HL-60 (cell line): ENCODE measurements around the gene GRK7.
A peak's percentile ranks its signal among the peaks of the same experiment; 100 is the strongest.

Experiments used
- DNase-seq, 2 experiments: peaks; one replicate each; pipeline ENCODE4 v3.0.0-alpha.2; 2010 to 2020; ENCODE audit warnings: low read depth in 1 of 2, low spot score in 1 of 2
- H3K27ac ChIP-seq: fragments of 250-450 bp; sonication (Bioruptor Pico); replicated peaks from 2 replicates; pipeline ENCODE4 v1.5.1; 2020; ENCODE audit warnings: mild to moderate bottlenecking, moderate library complexity
- H3K27me3 ChIP-seq: fragments of 250-450 bp; sonication (Bioruptor Pico); 2 replicates; pipeline ENCODE4 v1.5.1; 2021; ENCODE audit warnings: mild to moderate bottlenecking, moderate library complexity; ENCODE audit not compliant: insufficient read depth, poor library complexity, severe bottlenecking
- H3K4me3 ChIP-seq: replicated peaks from 2 replicates; pipeline ENCODE4 v1.5.1; 2011; ENCODE audit warnings: mild to moderate bottlenecking, control low read depth, low read length; ENCODE audit not compliant: insufficient read depth
- GABPA ChIP-seq: IDR thresholded peaks from 2 replicates; pipeline ENCODE4 v1.6.1; 2012; ENCODE audit warnings: low read depth
- POLR2AphosphoS5 ChIP-seq: IDR thresholded peaks from 2 replicates; pipeline ENCODE4 v1.6.1; 2012; ENCODE audit warnings: low read depth
- SPI1 ChIP-seq: IDR thresholded peaks from 2 replicates; pipeline ENCODE4 v1.6.1; 2012; ENCODE audit warnings: low read depth, mild to moderate bottlenecking, borderline replicate concordance
- TF ChIP-seq, protein P1 (sequence below): IDR thresholded peaks from 2 replicates; pipeline ENCODE4 v1.6.1; 2012; ENCODE audit warnings: low read depth; ENCODE audit not compliant: insufficient replicate concordance
- TF ChIP-seq, protein P2 (sequence below): IDR thresholded peaks from one replicate; pipeline ENCODE4 v1.5.1; 2011; ENCODE audit warnings: low read length, control low read depth, inconsistent platforms; ENCODE audit not compliant: insufficient read depth

The GRK7 gene

DNA sequence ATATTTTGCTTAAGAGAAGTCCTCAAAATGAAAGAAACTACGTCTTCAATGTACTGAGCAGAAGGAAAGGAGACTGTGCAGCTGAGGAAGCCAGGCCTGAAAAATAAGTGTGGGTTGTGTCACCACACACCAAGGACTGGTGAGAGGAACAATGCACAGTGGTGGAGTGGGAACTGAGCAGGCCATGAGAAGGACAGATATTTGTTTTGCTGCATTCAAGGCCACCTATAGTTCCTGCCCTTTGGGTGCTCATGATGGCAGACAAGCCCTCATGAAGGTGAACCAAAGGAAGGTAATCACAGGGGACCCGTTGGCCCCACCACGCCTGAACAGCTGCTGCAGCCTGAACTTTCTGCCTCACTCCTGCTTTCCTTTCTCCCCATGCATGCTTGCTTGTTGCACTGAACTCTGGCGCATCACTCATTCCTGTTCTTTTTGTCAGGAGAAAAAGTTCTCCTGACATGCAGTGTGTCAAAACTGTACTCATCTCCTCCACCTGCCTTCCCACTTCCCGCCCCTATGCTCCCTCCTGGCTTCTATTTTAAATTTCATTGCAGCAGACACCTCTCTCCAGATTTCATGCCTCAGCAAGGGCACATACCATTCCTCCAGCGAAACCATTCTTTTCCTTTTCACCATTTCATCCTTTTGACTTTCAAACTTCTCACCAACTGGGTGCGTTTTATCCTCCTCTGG is 27.3 kb upstream of the GRK7 start:
- Histone ChIP-seq H3K4me3 (no peak overlapping the region), H3K27ac (no peak overlapping the region), H3K27me3 (no peaks in the 10 kb centered on the region)
- no peak for TF ChIP-seq GABPA
- no peak for TF ChIP-seq SPI1
- TF ChIP-seq, protein P1, sequence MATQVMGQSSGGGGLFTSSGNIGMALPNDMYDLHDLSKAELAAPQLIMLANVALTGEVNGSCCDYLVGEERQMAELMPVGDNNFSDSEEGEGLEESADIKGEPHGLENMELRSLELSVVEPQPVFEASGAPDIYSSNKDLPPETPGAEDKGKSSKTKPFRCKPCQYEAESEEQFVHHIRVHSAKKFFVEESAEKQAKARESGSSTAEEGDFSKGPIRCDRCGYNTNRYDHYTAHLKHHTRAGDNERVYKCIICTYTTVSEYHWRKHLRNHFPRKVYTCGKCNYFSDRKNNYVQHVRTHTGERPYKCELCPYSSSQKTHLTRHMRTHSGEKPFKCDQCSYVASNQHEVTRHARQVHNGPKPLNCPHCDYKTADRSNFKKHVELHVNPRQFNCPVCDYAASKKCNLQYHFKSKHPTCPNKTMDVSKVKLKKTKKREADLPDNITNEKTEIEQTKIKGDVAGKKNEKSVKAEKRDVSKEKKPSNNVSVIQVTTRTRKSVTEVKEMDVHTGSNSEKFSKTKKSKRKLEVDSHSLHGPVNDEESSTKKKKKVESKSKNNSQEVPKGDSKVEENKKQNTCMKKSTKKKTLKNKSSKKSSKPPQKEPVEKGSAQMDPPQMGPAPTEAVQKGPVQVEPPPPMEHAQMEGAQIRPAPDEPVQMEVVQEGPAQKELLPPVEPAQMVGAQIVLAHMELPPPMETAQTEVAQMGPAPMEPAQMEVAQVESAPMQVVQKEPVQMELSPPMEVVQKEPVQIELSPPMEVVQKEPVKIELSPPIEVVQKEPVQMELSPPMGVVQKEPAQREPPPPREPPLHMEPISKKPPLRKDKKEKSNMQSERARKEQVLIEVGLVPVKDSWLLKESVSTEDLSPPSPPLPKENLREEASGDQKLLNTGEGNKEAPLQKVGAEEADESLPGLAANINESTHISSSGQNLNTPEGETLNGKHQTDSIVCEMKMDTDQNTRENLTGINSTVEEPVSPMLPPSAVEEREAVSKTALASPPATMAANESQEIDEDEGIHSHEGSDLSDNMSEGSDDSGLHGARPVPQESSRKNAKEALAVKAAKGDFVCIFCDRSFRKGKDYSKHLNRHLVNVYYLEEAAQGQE: no peak
- TF ChIP-seq, protein P2, sequence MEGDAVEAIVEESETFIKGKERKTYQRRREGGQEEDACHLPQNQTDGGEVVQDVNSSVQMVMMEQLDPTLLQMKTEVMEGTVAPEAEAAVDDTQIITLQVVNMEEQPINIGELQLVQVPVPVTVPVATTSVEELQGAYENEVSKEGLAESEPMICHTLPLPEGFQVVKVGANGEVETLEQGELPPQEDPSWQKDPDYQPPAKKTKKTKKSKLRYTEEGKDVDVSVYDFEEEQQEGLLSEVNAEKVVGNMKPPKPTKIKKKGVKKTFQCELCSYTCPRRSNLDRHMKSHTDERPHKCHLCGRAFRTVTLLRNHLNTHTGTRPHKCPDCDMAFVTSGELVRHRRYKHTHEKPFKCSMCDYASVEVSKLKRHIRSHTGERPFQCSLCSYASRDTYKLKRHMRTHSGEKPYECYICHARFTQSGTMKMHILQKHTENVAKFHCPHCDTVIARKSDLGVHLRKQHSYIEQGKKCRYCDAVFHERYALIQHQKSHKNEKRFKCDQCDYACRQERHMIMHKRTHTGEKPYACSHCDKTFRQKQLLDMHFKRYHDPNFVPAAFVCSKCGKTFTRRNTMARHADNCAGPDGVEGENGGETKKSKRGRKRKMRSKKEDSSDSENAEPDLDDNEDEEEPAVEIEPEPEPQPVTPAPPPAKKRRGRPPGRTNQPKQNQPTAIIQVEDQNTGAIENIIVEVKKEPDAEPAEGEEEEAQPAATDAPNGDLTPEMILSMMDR: no peak
- TF ChIP-seq POLR2AphosphoS5: no peak
- no peak for DNase-seq

DNA sequence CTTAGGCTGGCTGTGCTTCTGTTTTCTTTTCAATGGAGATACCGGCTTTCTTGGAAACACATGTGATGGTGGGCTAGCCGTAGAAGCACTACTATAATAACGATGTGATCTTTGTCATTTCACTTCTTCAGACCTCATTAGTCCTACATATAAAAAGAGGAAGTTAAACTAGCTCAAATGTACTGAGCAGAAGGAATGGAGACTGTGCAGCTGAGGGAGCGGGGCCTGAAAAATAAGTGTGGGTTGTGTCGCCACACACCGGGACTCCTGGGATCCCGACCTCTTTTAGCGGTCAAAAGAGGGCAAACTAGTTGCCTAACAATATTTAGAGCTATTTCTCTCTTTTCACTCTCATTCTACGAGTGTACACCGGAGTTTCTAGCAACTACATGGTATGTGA is 26.1 kb upstream of the GRK7 start:
- Histone ChIP-seq H3K27me3 (no peaks in the 10 kb centered on the region), H3K4me3 (0 out of 2 replicates have a peak overlapping the region, but pooled peaks have one; percentile 3), H3K27ac (peak overlapping the region; percentile 2; the same call in 1 of the 2 replicates)
- TF ChIP-seq GABPA (no peak), POLR2AphosphoS5 (no peak; the same call in 1 of the 2 replicates), SPI1 (no peak)
- TF ChIP-seq, protein P1: no peak
- TF ChIP-seq, protein P2: no peak
- peak; percentile 48 to 81 for DNase-seq

DNA sequence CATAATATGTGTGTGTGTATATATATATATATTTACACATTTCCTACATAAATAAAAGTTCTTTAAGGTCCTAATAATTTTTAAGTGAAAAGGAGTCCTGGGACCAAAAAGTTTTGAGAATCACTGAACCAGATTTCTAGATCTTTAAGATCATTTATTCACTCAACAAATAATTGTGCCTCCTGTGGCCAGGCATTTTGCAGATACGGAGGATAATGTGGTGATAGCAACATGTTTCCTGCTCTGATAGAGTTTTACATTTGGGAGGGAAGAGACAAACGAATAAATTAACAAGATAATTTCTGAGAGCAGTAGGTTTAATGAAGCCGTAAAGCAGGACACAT is 25.6 kb upstream of the GRK7 start:
- Histone ChIP-seq H3K27me3 (no peaks in the 10 kb centered on the region), H3K27ac (peak overlapping the region; percentile 39), H3K4me3 (peak overlapping the region; percentile 34)
- no peak for DNase-seq
- TF ChIP-seq, protein P1: no peak
- TF ChIP-seq, protein P2: no peak
- no peak for TF ChIP-seq POLR2AphosphoS5
